Uterus (tissue), 2 donors: Measurements from ENCODE around the gene SYNGR3.

Experiments used
- CTCF ChIP-seq, 4 experiments: fragments of 200-600 bp in 2 of 4; fragments of 450-650 bp in 2 of 4; sonication (generic) in 2 of 4; IDR thresholded peaks; one replicate each; pipeline ENCODE4 v1.5.1; 2016 to 2019; ENCODE audit warnings: antibody characterized with exemption in 4 of 4, mild to moderate bottlenecking in 2 of 4, moderate library complexity in 1 of 4
- POLR2A ChIP-seq, 2 donors: fragments of 450-650 bp; IDR thresholded peaks; one replicate each; pipeline ENCODE4 v1.6.1; 2016; ENCODE audit warnings: antibody characterized with exemption in 2 of 2, mild to moderate bottlenecking in 1 of 2, moderate library complexity in 1 of 2

GRCh38 chr16:2037115-2037514, 47.3 kb downstream of the SYNGR3 start:
- TF ChIP-seq POLR2A (IDR thresholded peaks at IDR 0.05) (no peak), CTCF (IDR thresholded peaks at IDR 0.05) (no peak)
